Memory B cell (primary cell): ENCODE results near the gene GLP2R.

Experiments
- ATAC-seq: fragments of 150-1000 bp; cut with Tn5 transposase; 2 replicates; pipeline ENCODE4 v1.10.0; 2021; ENCODE audit warnings: low read depth, mild to moderate bottlenecking, moderate library complexity
- DNase-seq, 2 donors: peaks; one replicate each; pipeline ENCODE4 v3.0.0; 2022; ENCODE audit warnings: low spot score in 2 of 2
- H3K27ac Mint-ChIP-seq: one replicate; pipeline ENCODE4 v1.8.0; 2022; ENCODE audit warnings: mild to moderate bottlenecking, moderate library complexity, mixed read lengths
- H3K27me3 Mint-ChIP-seq: one replicate; pipeline ENCODE4 v1.8.0; 2022; ENCODE audit warnings: mixed read lengths
- H3K36me3 Mint-ChIP-seq: one replicate; pipeline ENCODE4 v1.8.0; 2022; ENCODE audit warnings: mild to moderate bottlenecking, mixed read lengths
- H3K4me1 Mint-ChIP-seq: one replicate; pipeline ENCODE4 v1.8.0; 2022; ENCODE audit warnings: mixed read lengths
- H3K4me3 Mint-ChIP-seq: one replicate; pipeline ENCODE4 v1.8.0; 2022; ENCODE audit warnings: mild to moderate bottlenecking, moderate library complexity, mixed read lengths
- H3K9me3 Mint-ChIP-seq: one replicate; pipeline ENCODE4 v1.8.0; 2022; ENCODE audit warnings: mixed read lengths

The GLP2R gene

DNA sequence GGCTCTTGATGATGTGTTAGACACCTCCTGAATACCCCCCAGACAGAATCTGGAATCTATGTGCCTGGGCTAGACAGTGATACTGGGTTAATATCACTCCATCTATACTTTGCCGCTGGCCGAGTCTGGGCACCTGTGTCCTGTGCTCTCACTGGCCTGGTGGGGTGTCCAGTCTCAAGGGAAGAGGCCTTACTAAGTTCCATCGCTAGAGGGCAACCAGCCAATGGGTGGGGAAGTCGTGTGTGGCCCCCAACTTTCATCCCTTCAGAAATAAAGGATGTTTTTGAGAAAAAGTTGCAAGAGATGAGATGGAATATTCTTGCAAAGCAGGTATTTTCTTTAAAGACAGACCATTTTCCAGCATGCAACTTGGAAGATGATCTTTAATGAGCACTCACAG is 1.6 kb upstream of the GLP2R start:
- no peak for ATAC-seq
- H3K27ac Mint-ChIP-seq: no peak overlapping the region
- H3K4me1 Mint-ChIP-seq: no peaks in the 10 kb centered on the region
- H3K36me3 Mint-ChIP-seq: no peaks in the 10 kb centered on the region
- no peak overlapping the region for H3K4me3 Mint-ChIP-seq
- H3K9me3 Mint-ChIP-seq: peaks cover 3% of the 10 kb centered on the region
- H3K27me3 Mint-ChIP-seq: peaks cover 3% of the 10 kb centered on the region
- no peak for DNase-seq

DNA sequence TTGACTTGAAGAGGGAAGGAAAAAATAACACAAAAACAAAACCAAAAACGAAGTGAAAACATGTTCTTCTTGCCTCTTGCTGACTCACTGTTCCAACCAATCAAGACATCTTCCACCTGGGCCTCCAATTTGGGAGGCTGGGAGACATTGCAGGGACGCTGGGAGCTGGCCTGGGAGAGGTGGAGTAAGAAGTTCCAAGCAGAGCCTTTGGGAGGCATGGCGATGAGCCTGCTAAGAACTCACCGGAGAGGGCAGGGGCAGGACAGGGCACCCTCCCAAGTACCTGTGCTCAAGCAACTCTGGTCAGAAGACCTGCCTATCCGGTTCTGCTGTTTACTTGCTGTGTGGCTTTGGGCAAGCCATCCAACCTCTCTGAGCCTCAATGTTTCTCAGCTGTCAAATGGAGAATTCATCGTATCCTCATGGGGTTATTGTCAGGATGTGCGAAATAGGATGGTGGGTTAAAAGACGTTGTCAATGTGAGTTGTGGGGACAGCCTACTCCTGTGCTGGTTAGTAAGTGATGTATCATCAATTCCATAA is 856 bp upstream of the GLP2R start:
- H3K27ac Mint-ChIP-seq: no peak overlapping the region
- ATAC-seq: no peak
- peaks cover 3% of the 10 kb centered on the region for H3K9me3 Mint-ChIP-seq
- no peaks in the 10 kb centered on the region for H3K4me1 Mint-ChIP-seq
- no peaks in the 10 kb centered on the region for H3K36me3 Mint-ChIP-seq
- no peak for DNase-seq
- peaks cover 3% of the 10 kb centered on the region for H3K27me3 Mint-ChIP-seq
- no peak overlapping the region for H3K4me3 Mint-ChIP-seq

DNA sequence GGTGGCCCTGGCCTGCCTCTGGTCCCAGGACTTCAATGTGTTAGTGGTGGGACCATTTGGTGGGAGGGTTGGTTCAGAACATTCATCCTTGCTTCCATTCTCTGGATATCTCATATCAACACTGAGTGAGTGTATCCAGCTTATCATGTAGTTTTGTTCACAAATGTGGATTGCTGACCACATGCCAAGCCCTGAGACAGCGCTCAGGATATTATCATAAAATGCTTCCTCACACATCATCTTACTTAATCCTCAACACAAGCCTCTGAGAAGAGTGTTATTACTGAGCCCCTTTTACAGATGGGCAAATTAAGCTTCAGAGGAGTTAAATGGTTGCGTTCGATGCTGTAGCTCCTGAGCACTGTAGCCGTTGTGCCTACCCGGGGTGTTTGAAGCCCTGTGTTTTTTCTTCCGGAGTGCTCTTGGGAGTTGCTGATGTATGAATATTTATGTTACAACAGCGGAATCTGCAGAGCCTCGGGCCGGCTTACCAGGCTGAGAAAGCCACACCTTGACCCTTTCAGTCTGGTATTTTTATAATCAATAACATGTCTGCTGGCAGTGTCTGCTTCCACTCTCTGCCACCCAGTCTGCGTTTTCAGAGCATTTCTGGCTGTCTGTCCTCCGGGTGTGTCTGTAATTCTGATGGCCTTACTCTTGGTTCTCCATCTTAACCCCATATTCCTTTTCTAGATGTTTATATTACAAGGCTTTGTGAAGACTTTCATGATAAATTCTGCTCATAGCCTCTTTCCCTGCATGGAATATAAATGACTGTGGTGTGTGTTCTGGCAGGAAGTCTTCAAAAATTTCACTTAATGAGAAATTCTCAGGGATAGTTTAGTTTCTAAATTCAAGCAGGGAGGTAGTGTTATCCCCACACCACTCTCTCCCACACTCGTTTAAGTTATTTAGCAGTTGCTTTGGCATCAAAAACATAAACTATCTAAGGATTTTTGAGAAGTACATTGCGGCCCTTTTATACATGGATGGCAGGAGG is 2.9 kb downstream of the GLP2R start:
- ATAC-seq (no peak), DNase-seq (no peak)
- Mint-ChIP-seq H3K36me3 (no peaks in the 10 kb centered on the region), H3K27me3 (no peaks in the 10 kb centered on the region), H3K4me3 (no peak overlapping the region), H3K27ac (no peak overlapping the region), H3K4me1 (no peaks in the 10 kb centered on the region), H3K9me3 (no peaks in the 10 kb centered on the region)

DNA sequence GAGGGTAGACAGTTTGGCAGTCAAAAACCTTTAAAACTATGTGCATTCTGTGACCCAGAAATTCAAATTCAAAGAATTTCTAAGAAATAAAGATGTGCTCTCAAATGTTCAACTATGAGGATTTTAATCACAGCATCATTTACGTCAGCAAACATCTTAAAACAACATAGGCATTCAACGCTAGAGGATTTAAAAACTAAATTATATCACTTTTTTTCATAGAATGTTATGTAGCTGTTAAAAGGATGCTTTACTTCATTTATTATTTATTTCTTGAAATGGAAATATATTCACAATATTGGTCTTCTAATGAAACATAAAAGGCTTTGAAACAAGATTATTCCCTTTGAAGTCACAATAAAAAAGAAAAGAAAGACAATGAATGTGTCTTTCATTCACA is 3.6 kb downstream of the GLP2R start:
- Mint-ChIP-seq H3K9me3 (no peaks in the 10 kb centered on the region), H3K27me3 (no peaks in the 10 kb centered on the region), H3K36me3 (no peaks in the 10 kb centered on the region), H3K4me1 (no peaks in the 10 kb centered on the region), H3K27ac (no peak overlapping the region), H3K4me3 (no peak overlapping the region)
- DNase-seq: no peak
- no peak for ATAC-seq

DNA sequence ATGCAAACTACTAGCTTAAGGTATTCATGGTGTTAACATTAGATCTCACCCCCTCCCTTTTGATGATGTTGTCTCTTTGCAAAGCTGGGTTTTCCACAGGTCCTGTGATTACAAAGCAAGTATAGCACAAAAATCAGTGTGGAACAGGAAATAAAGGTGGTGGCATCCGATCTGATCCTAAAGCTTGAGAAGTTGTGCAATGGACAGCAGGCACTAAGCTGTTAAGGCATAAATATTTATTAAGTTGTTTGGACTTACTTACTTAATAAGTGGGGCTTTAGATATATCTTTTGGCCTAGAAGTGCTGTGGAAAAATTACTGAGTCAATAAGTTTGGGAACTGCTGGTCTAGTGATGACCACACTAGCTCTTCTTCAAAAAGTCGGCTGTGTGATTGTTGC is 5.0 kb downstream of the GLP2R start:
- H3K27me3 Mint-ChIP-seq: no peaks in the 10 kb centered on the region
- no peak overlapping the region for H3K4me3 Mint-ChIP-seq
- no peaks in the 10 kb centered on the region for H3K9me3 Mint-ChIP-seq
- ATAC-seq (no peak), DNase-seq (no peak)
- H3K4me1 Mint-ChIP-seq: no peaks in the 10 kb centered on the region
- no peak overlapping the region for H3K27ac Mint-ChIP-seq
- H3K36me3 Mint-ChIP-seq: no peaks in the 10 kb centered on the region

DNA sequence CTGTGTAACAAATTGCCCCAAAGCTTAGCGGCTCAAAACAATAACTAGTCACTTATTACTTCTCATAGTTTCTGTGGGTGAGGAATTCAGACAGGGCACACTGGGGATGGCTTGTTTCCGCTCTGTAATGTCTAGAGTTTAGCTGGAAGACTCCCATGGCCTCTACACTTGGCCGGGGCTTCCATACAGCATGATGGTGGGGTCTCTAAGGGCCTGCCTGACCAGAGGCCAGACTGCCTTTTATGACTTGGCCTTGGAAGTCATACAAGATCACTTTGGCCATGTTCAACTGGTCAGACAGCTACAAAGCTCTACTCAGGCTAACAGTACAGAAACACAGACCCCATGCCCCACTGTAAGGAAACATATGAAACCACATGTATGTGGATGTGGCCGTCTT is 8.2 kb downstream of the GLP2R start:
- Mint-ChIP-seq H3K27me3 (peaks cover under 1% of the 10 kb centered on the region), H3K27ac (no peak overlapping the region), H3K4me1 (no peaks in the 10 kb centered on the region), H3K36me3 (no peaks in the 10 kb centered on the region), H3K9me3 (no peaks in the 10 kb centered on the region), H3K4me3 (no peak overlapping the region)
- DNase-seq: no peak
- no peak for ATAC-seq

DNA sequence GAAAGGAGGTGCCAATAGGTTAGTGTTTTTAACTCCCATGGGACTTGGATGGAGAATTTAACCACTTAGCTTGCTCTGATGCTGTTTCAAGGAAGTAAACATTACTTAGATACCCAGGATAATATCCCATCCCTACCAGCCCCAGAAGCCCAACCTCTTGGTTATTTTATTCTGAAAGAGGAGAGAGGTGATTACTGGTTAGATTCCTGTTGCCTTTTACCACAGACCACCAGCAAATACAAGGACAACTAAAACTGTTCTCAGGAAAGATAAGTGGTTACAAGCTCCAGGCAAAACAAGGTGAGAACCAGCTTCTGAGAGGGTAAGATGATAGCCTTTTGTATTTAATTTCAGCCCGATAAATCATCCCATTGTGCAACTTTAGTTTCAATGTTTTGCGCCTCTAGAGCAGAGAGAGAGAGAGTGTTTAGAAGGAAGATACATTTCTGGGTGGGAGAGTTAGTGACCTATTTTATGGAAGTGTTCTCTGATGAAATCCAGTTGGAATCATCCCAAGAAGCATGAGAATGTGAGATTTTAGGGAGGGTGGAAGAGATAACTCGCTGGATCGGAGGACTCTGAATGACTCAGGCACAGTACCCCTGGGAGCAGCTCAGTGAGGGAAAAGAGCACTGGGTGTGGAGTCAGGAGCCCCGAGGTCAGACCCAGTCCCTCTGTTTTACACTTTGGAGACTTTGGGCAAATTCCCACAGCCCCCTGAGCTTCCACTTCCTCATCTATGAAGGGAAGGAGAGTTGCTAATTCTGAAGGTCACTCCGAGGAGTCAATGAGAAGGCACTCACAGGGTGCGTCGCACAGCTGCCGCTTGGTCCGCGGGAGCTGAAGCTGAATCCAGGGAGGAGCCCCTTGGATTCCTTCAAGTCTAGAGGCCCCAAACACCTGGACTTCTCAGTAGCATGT is 12.1 kb downstream of the GLP2R start:
- ATAC-seq (no peak), DNase-seq (no peak)
- Mint-ChIP-seq H3K4me1 (no peaks in the 10 kb centered on the region), H3K4me3 (no peak overlapping the region), H3K27me3 (peaks cover 5% of the 10 kb centered on the region), H3K36me3 (no peaks in the 10 kb centered on the region), H3K9me3 (peaks cover 3% of the 10 kb centered on the region), H3K27ac (no peak overlapping the region)

DNA sequence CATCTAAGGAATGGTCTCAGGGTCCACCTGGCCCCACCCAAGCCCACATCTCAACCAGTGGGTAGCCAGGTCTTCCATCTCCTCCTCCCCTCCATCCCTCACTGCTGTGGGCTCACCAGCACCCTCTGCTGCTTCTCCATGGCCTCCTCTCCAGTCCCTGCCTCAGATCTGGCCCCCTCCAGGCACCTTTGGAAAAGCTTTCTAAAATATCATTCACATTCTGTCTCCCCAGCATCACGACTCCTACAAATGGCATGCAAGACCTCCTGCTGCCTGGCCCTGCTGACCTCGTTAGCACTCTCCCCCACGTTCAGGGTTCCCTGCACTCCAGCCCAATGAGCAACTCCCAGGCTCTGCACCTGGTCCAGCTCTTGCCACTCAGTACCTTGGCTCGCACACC is 13.7 kb downstream of the GLP2R start:
- Mint-ChIP-seq H3K36me3 (no peaks in the 10 kb centered on the region), H3K4me3 (no peak overlapping the region), H3K27me3 (peaks cover 9% of the 10 kb centered on the region), H3K9me3 (peaks cover 3% of the 10 kb centered on the region), H3K27ac (no peak overlapping the region), H3K4me1 (no peaks in the 10 kb centered on the region)
- ATAC-seq (no peak), DNase-seq (no peak)

DNA sequence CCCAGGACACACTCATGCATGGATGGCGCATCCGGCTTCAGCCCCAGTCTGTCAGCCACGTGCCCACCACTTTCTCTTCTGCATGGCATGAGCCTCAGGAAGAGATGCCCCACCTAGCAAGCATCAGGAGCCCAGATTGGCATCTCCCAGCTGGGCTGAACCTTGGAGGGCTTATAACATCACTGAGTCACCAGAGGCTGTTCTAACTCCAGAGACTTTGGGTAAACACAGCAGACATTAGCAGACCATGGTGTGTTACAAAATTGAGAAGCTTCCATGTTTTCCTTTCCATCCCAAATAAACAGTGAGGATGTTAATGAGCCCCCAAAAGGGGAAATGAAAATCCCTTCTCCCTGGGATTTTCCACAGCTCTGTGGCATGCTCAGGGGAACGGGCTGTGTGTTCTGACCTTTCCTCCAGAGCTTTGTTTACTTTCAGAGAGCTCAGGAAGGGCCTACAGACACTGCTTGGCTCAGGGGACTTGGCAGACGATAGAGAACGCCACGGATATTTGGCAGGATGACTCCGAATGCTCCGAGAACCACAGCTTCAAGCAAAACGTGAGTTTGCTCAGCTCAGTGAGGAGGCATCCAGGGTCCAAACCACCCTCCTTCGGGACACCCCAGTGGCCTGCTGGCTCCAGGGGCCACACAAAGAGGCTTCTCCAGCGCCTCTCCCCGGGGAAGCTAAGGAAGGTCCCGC is 16.5 kb downstream of the GLP2R start:
- no peaks in the 10 kb centered on the region for H3K4me1 Mint-ChIP-seq
- peaks cover 9% of the 10 kb centered on the region for H3K27me3 Mint-ChIP-seq
- DNase-seq (no peak), ATAC-seq (no peak)
- H3K4me3 Mint-ChIP-seq: no peak overlapping the region
- peaks cover 4% of the 10 kb centered on the region for H3K9me3 Mint-ChIP-seq
- H3K27ac Mint-ChIP-seq: no peak overlapping the region
- H3K36me3 Mint-ChIP-seq: no peaks in the 10 kb centered on the region

DNA sequence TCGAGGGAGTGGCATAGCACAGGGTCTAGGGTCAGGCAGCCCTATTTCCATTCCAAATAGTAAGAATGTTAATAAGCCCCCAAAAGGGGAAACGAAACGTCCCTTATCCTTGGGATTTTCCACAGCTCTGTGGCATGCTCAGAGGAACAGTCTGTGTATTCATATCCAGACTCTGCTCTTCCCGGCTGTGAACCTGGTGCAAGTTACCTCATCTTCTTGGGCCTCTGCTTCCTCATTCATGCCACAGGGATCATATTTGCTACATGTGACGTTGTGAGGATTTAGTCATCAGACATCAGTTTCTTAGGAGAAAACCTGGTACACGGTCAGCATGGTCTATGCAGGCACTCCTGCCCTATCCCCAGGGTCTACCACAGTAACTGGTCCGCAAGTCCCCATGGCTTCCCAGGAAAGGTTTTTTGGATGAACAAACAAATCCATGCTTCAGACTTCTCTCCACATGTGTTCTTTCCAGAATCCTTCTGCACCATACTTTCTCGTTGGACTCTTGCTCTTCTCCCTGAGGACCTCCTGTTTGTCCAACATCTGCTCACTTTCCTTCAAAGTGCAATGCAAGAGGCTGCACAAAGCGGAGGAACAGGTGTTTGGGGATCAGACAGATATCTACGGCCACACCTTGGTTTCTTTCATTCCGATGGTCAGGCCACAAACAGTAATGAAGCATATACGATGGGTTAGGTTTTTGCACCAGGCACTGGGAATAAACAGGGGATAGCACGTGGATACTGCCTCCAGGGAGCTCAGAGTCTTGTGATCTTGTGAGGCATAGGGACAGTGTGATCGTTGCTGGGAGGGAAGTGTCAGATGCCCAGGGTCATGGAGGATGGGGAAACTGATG is 17.7 kb downstream of the GLP2R start:
- Mint-ChIP-seq H3K9me3 (peaks cover 4% of the 10 kb centered on the region), H3K27ac (no peak overlapping the region)
- DNase-seq: no peak

DNA sequence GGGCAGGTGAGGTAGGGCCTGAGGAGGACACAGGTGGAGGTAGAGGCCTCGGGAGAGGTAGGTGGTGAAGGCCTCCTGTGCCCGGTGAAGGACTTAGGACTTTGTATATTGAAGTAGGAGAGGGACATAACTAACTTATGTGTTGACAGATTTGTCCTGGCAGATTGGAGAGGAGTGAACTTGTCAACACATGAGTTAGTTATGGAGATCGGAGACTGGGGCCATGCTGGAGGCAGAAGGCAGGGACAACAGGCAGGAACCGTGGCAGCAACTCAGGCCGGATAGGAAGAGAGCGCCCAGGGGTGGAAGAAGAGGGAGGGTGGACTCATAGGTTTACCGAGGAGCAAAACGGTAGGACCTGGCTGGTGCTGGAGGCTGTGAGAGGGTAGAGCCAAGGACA is 18.4 kb downstream of the GLP2R start:
- no peaks in the 10 kb centered on the region for H3K36me3 Mint-ChIP-seq
- H3K4me3 Mint-ChIP-seq: no peak overlapping the region
- H3K9me3 Mint-ChIP-seq: peaks cover 4% of the 10 kb centered on the region
- H3K27me3 Mint-ChIP-seq: peaks cover 6% of the 10 kb centered on the region
- ATAC-seq: no peak
- H3K4me1 Mint-ChIP-seq: no peaks in the 10 kb centered on the region
- H3K27ac Mint-ChIP-seq: no peak overlapping the region
- DNase-seq: no peak

More for the DNA sequence above, 17.7 kb downstream of the GLP2R start:
- ATAC-seq: no peak
- no peaks in the 10 kb centered on the region for H3K4me1 Mint-ChIP-seq
- H3K27me3 Mint-ChIP-seq: peaks cover 9% of the 10 kb centered on the region
- H3K4me3 Mint-ChIP-seq: no peak overlapping the region
- H3K36me3 Mint-ChIP-seq: no peaks in the 10 kb centered on the region

DNA sequence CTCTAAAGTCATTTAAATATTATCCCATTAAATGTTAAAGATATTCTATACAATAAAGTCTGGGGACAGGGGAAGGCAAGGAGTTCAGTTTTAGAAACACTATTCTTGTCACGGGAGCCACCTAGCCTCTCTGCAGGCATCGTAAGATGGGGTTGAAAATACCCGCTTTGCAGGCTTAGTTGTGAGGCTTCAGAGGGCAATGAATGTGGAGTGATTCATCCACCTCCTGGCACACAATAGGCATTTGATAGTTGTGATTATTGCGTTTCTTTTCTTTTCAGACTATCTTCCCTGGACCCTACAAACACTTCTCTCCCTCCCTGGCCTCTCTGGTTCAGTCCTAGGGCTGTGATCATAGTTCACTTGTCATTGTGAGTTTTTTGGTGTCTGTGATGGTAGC is 19.6 kb downstream of the GLP2R start:
- H3K27me3 Mint-ChIP-seq: peaks cover 6% of the 10 kb centered on the region
- ATAC-seq (no peak), DNase-seq (no peak)
- peaks cover 4% of the 10 kb centered on the region for H3K9me3 Mint-ChIP-seq
- no peaks in the 10 kb centered on the region for H3K36me3 Mint-ChIP-seq
- no peaks in the 10 kb centered on the region for H3K4me1 Mint-ChIP-seq
- H3K4me3 Mint-ChIP-seq: no peak overlapping the region
- no peak overlapping the region for H3K27ac Mint-ChIP-seq

DNA sequence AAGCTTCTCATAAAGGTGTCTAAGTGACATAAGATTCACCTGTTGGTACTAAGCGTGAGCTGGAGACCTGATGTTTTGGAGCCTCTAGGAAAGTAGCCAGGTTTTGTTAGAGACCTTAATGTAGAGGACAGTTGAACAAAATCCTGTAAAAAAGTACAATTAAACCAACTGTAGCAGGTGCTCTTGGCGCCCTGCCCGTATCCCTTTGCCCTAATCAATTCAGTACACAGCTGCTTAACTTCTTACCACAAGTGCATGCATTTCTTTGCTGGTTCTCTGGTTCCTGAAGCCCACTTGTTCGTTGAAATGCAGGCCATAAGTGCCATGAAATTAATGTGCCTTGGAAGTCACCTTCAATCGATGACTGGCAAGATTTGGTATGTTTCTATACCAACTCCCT is 24.4 kb downstream of the GLP2R start:
- peaks cover 6% of the 10 kb centered on the region for H3K9me3 Mint-ChIP-seq
- H3K4me1 Mint-ChIP-seq: no peaks in the 10 kb centered on the region
- H3K36me3 Mint-ChIP-seq: no peaks in the 10 kb centered on the region
- DNase-seq (no peak), ATAC-seq (no peak)
- no peak overlapping the region for H3K27ac Mint-ChIP-seq
- no peak overlapping the region for H3K4me3 Mint-ChIP-seq
- no peaks in the 10 kb centered on the region for H3K27me3 Mint-ChIP-seq
